CD14-positive monocyte (primary cell): ENCODE results near the gene TUNAR. TPM values are rescaled to one million over a fixed set of nuclear protein-coding genes. Genes with fewer than 3 reads are reported as not detected.

Experiments used
- DNase-seq, 3 donors: peaks; one replicate each; pipeline ENCODE4 v3.0.0-alpha.2; 2011 to 2022
- H2AFZ ChIP-seq: 2 replicates; pipeline ENCODE4 v1.6.0; 2012; ENCODE audit warnings: mild to moderate bottlenecking, low read depth, low read length, inconsistent platforms; ENCODE audit not compliant: insufficient read depth, poor library complexity, severe bottlenecking
- H3K27ac ChIP-seq, 2 donors: 1 replicate in 1 of 2; 2 replicates in 1 of 2; pipeline ENCODE4 v1.5.1; 2012 to 2013; ENCODE audit warnings: low read length in 2 of 2, control low read depth in 1 of 2, inconsistent platforms in 1 of 2, low read depth in 1 of 2, mild to moderate bottlenecking in 1 of 2
- H3K27me3 ChIP-seq, 2 donors: one replicate each; pipeline versions ENCODE4 v1.6.0 to v1.6.1; 2011 to 2013; ENCODE audit warnings: low read length in 2 of 2; ENCODE audit not compliant: control insufficient read depth in 2 of 2, insufficient read depth in 2 of 2
- H3K36me3 ChIP-seq, 2 donors: replicated peaks in 1 of 2; 1 replicate in 1 of 2; 2 replicates in 1 of 2; pipeline versions ENCODE4 v1.5.1 to v1.6.1; 2012 to 2013; ENCODE audit warnings: low read length in 2 of 2, control low read depth in 1 of 2, inconsistent platforms in 1 of 2, mild to moderate bottlenecking in 1 of 2; ENCODE audit not compliant: insufficient read depth in 2 of 2, control insufficient read depth in 1 of 2
- H3K4me1 ChIP-seq, 2 donors: 1 replicate in 1 of 2; 2 replicates in 1 of 2; pipeline versions ENCODE4 v1.5.1 to v1.6.1; 2012 to 2013; ENCODE audit warnings: low read length in 2 of 2, control low read depth in 1 of 2, inconsistent platforms in 1 of 2, mild to moderate bottlenecking in 1 of 2, moderate library complexity in 1 of 2; ENCODE audit not compliant: insufficient read depth in 2 of 2, control insufficient read depth in 1 of 2
- H3K4me2 ChIP-seq: replicated peaks from 2 replicates; pipeline ENCODE3; 2012; ENCODE audit warnings: low read length, moderate library complexity, mild to moderate bottlenecking; ENCODE audit not compliant: poor library complexity, severe bottlenecking; ENCODE audit errors: extremely low read depth
- H3K4me3 ChIP-seq, 3 experiments: fragments of 200-600 bp in 1 of 3; sonication (generic) in 1 of 3; replicated peaks in 1 of 3; 1 replicate in 2 of 3; 2 replicates in 1 of 3; pipeline ENCODE4 v1.5.1; 2011 to 2013; ENCODE audit warnings: low read length in 3 of 3, mild to moderate bottlenecking in 3 of 3, control low read depth in 2 of 3, low read depth in 2 of 3, inconsistent platforms in 1 of 3, moderate library complexity in 1 of 3
- H3K79me2 ChIP-seq: 2 replicates; pipeline ENCODE4 v1.6.0; 2012; ENCODE audit warnings: mild to moderate bottlenecking, control low read depth, inconsistent platforms, low read length, moderate library complexity; ENCODE audit not compliant: insufficient read depth
- H3K9ac ChIP-seq: 2 replicates; pipeline ENCODE4 v1.6.0; 2017; ENCODE audit warnings: low read length, mild to moderate bottlenecking; ENCODE audit not compliant: insufficient read depth, poor library complexity, severe bottlenecking
- H3K9me3 ChIP-seq, 2 donors: replicated peaks in 1 of 2; 1 replicate in 1 of 2; 2 replicates in 1 of 2; pipeline versions ENCODE4 v1.5.1 to v1.6.1; 2012 to 2013; ENCODE audit warnings: low read length in 2 of 2, control low read depth in 1 of 2; ENCODE audit not compliant: control insufficient read depth in 1 of 2, insufficient read depth in 1 of 2
- H4K20me1 ChIP-seq: 2 replicates; pipeline ENCODE4 v1.6.0; 2012; ENCODE audit warnings: mild to moderate bottlenecking, low read length, control low read depth, moderate library complexity; ENCODE audit not compliant: insufficient read depth
- H3K27ac Mint-ChIP-seq, 7 donors: one replicate each; pipeline ENCODE4 v1.8.0; 2020; ENCODE audit warnings: mild to moderate bottlenecking in 7 of 7, mixed read lengths in 7 of 7, moderate library complexity in 6 of 7, inconsistent platforms in 2 of 7
- H3K27me3 Mint-ChIP-seq, 3 donors: one replicate each; pipeline ENCODE4 v1.8.0; 2021 to 2022; ENCODE audit warnings: low read depth in 3 of 3, mild to moderate bottlenecking in 3 of 3, mixed read lengths in 3 of 3, moderate library complexity in 3 of 3, inconsistent platforms in 1 of 3
- H3K36me3 Mint-ChIP-seq, 2 donors: one replicate each; pipeline ENCODE4 v1.8.0; 2020; ENCODE audit warnings: mixed read lengths in 2 of 2, inconsistent platforms in 1 of 2, mild to moderate bottlenecking in 1 of 2
- H3K4me1 Mint-ChIP-seq: one replicate; pipeline ENCODE4 v1.8.0; 2020; ENCODE audit warnings: mild to moderate bottlenecking, mixed read lengths
- H3K4me3 Mint-ChIP-seq, 2 donors: one replicate each; pipeline ENCODE4 v1.8.0; 2020; ENCODE audit warnings: mild to moderate bottlenecking in 2 of 2, mixed read lengths in 2 of 2, moderate library complexity in 1 of 2
- H3K9me3 Mint-ChIP-seq, 7 donors: one replicate each; pipeline ENCODE4 v1.8.0; 2020 to 2022; ENCODE audit warnings: mixed read lengths in 7 of 7, mild to moderate bottlenecking in 6 of 7, moderate library complexity in 6 of 7, inconsistent platforms in 2 of 7
- CTCF ChIP-seq: fragments of 200-600 bp; IDR thresholded peaks from one replicate; pipeline ENCODE4 v1.8.0; 2022; ENCODE audit warnings: antibody characterized with exemption, mild to moderate bottlenecking
- WGBS: methylation state at CpG from one replicate; pipeline ENCODE4 v1.1.5; 2013; ENCODE audit warnings: missing lambda C conversion rate; ENCODE audit not compliant: insufficient coverage; 5-methylcytosine and 5-hydroxymethylcytosine counted together
- intact Hi-C, 2 donors: fragments of 100-400 bp; cut with micrococcal nuclease; formaldehyde crosslinking; loops; one replicate each; pipeline versions ENCODE4 v1.15.0 to v1.15.1; 2023
- polyA plus RNA-seq, 3 donors: library from polyadenylated mRNA; depleted of rRNA in 1 of 3; unstranded in 2 of 3; stranded (reverse) in 1 of 3; fragments of 300-500 nt in 2 of 3; fragments of >200 nt in 1 of 3; fragmentation: Illumina TruSeq in 2 of 3; gene quantifications; 1 replicate in 2 of 3; 2 replicates in 1 of 3; pipeline ENCODE4 v1.2.3, GENCODE V29; 2012 to 2021

Gene TUNAR
- polyA plus RNA-seq, 3 donors = not detected

- Mint-ChIP-seq H3K27ac (no peak overlapping the region), H3K4me1 (no peaks in the 10 kb centered on the region), H3K9me3 (peaks cover 0 to 5% (median 0%) of the 10 kb centered on the region in 7 donors), H3K4me3 (no peak overlapping the region), H3K27me3 (peaks cover 4 to 8% (median 6%) of the 10 kb centered on the region in 3 donors), H3K36me3 (no peaks in the 10 kb centered on the region)
- no CpG with 5 or more reads among the region's 2 CpGs for WGBS
- TF ChIP-seq CTCF = no peak
- H3K4me1 ChIP-seq = no peaks in the 10 kb centered on the region
- H2AFZ ChIP-seq = no peak overlapping the region
- H3K36me3 ChIP-seq = no peaks in the 10 kb centered on the region
- H4K20me1 ChIP-seq = no peaks in the 10 kb centered on the region
- H3K9me3 ChIP-seq = no peaks in the 10 kb centered on the region
- DNase-seq = no peak
- no peak overlapping the region for H3K4me3 ChIP-seq
- H3K9ac ChIP-seq = no peak overlapping the region
- H3K27ac ChIP-seq = no peak overlapping the region
- intact Hi-C loops = no loop called here
- no peaks in the 10 kb centered on the region for H3K79me2 ChIP-seq
- no peak overlapping the region for H3K4me2 ChIP-seq
- no peaks in the 10 kb centered on the region for H3K27me3 ChIP-seq
Observed at GRCh38 chr14:95928751-95929150, 52.1 kb downstream of the TUNAR start.

- H3K4me3 Mint-ChIP-seq = no peak overlapping the region
- no peaks in the 10 kb centered on the region for H3K9me3 ChIP-seq
- peaks cover 4 to 8% (median 6%) of the 10 kb centered on the region in 3 donors for H3K27me3 Mint-ChIP-seq
- no peak overlapping the region for H2AFZ ChIP-seq
- intact Hi-C loops = no loop called here
- no peak overlapping the region for H3K27ac Mint-ChIP-seq
- H3K4me1 Mint-ChIP-seq = no peaks in the 10 kb centered on the region
- H3K4me1 ChIP-seq = no peaks in the 10 kb centered on the region
- no peak for DNase-seq
- H3K36me3 Mint-ChIP-seq = no peaks in the 10 kb centered on the region
- no peaks in the 10 kb centered on the region for H3K79me2 ChIP-seq
- H3K4me2 ChIP-seq = no peak overlapping the region
- H3K4me3 ChIP-seq = no peak overlapping the region
- H3K27me3 ChIP-seq = no peaks in the 10 kb centered on the region
- no peaks in the 10 kb centered on the region for H3K36me3 ChIP-seq
- no peak overlapping the region for H3K9ac ChIP-seq
- no peak overlapping the region for H3K27ac ChIP-seq
- H4K20me1 ChIP-seq = no peaks in the 10 kb centered on the region
- H3K9me3 Mint-ChIP-seq = peaks cover 0 to 5% (median 0%) of the 10 kb centered on the region in 7 donors
- no peak for TF ChIP-seq CTCF
Observed at GRCh38 chr14:95931384-95931783, 54.8 kb downstream of the TUNAR start.
